Endodermal cell (in vitro differentiated cells): Measurements from ENCODE around the gene CRIP1. TPM values are rescaled to one million over a fixed set of nuclear protein-coding genes. Genes with fewer than 3 reads are reported as not detected.

Experiments used
- DNase-seq: peaks from one replicate; pipeline ENCODE4 v3.0.0-alpha.2; 2017
- H3K27ac ChIP-seq: 2 replicates; pipeline ENCODE4 v1.5.1; 2013; ENCODE audit warnings: mild to moderate bottlenecking, low read depth, low read length, moderate library complexity
- H3K27me3 ChIP-seq: 2 replicates; pipeline ENCODE4 v1.6.1; 2013; ENCODE audit warnings: mild to moderate bottlenecking, low read length, moderate library complexity; ENCODE audit not compliant: insufficient read depth, control insufficient read depth, poor library complexity, severe bottlenecking
- H3K36me3 ChIP-seq: 2 replicates; pipeline ENCODE4 v1.7.0; 2013; ENCODE audit warnings: mild to moderate bottlenecking, low read length, moderate library complexity; ENCODE audit not compliant: control insufficient read depth, insufficient read depth
- H3K4me1 ChIP-seq: one replicate; pipeline ENCODE4 v1.7.0; 2013; ENCODE audit warnings: low read length; ENCODE audit not compliant: control insufficient read depth, insufficient read depth
- H3K4me3 ChIP-seq: 2 replicates; pipeline ENCODE4 v1.5.1; 2013; ENCODE audit warnings: mild to moderate bottlenecking, low read length, moderate library complexity
- H3K9ac ChIP-seq: 2 replicates; pipeline ENCODE4 v1.6.1; 2013; ENCODE audit warnings: mild to moderate bottlenecking, low read length, moderate library complexity; ENCODE audit not compliant: poor library complexity, severe bottlenecking; ENCODE audit errors: extremely low read depth
- H3K9me3 ChIP-seq: 2 replicates; pipeline ENCODE4 v1.6.1; 2013; ENCODE audit warnings: mild to moderate bottlenecking, low read length, moderate library complexity; ENCODE audit not compliant: control insufficient read depth
- H3K27ac Mint-ChIP-seq: 2 replicates; pipeline ENCODE4 v1.8.0; 2020; ENCODE audit warnings: mixed read lengths
- H3K27me3 Mint-ChIP-seq: 2 replicates; pipeline ENCODE4 v1.8.0; 2021; ENCODE audit warnings: mild to moderate bottlenecking, mixed read lengths; ENCODE audit not compliant: insufficient read depth
- H3K36me3 Mint-ChIP-seq: 2 replicates; pipeline ENCODE4 v1.8.0; 2020; ENCODE audit warnings: low read depth, mixed read lengths
- H3K4me1 Mint-ChIP-seq: 2 replicates; pipeline ENCODE4 v1.8.0; 2020; ENCODE audit warnings: mixed read lengths
- H3K4me3 Mint-ChIP-seq: 2 replicates; pipeline ENCODE4 v1.8.0; 2020; ENCODE audit warnings: mild to moderate bottlenecking, moderate library complexity, mixed read lengths
- H3K9me3 Mint-ChIP-seq: 2 replicates; pipeline ENCODE4 v1.8.0; 2020; ENCODE audit warnings: mild to moderate bottlenecking, mixed read lengths
- CTCF ChIP-seq: fragments of 200-600 bp; sonication (generic); conservative IDR thresholded peaks from 2 replicates; pipeline ENCODE4 v1.5.0; 2021; ENCODE audit warnings: antibody characterized with exemption, mild to moderate bottlenecking
- WGBS, 2 experiments: methylation state at CpG; one replicate each; pipeline versions ENCODE4 v1.1.5 to v1.1.7; 2013; ENCODE audit warnings: missing lambda C conversion rate in 2 of 2, mixed read lengths in 1 of 2; ENCODE audit not compliant: insufficient coverage in 1 of 2, insufficient read length in 1 of 2; 5-methylcytosine and 5-hydroxymethylcytosine counted together
- total RNA-seq, 2 donors: library from RNA; stranded (reverse); fragmentation: NEBNext Ultra II Directional in 1 of 2; extraction: Animal tissue kit (Norgen Biotek cat#: 25700) in 1 of 2; gene quantifications; 2 replicates in 1 of 2; 3 replicates in 1 of 2; pipeline ENCODE4 v1.2.1, GENCODE V29; 2021

Gene CRIP1
- total RNA-seq, 2 donors from 2014 or later = 7.0 to 47.1 TPM

GRCh38 chr14:105458010-105458409, 28.7 kb upstream of the CRIP1 start:
- peaks cover 30% of the 10 kb centered on the region for H3K36me3 ChIP-seq
- H3K27ac ChIP-seq = no peak overlapping the region
- no peak for DNase-seq
- no peak overlapping the region for H3K9ac ChIP-seq
- 86 to 100% methylated on average over 5 to 18 of the region's 18 CpGs for WGBS, 2 experiments
- H3K4me1 ChIP-seq = no peaks in the 10 kb centered on the region
- H3K27ac Mint-ChIP-seq = no peak overlapping the region
- H3K9me3 Mint-ChIP-seq = no peaks in the 10 kb centered on the region
- H3K36me3 Mint-ChIP-seq = peaks cover 38% of the 10 kb centered on the region
- no peak for TF ChIP-seq CTCF
- H3K27me3 Mint-ChIP-seq = no peaks in the 10 kb centered on the region
- no peaks in the 10 kb centered on the region for H3K9me3 ChIP-seq
- H3K4me3 Mint-ChIP-seq = no peak overlapping the region
- H3K27me3 ChIP-seq = no peaks in the 10 kb centered on the region
- no peak overlapping the region for H3K4me3 ChIP-seq
- no peaks in the 10 kb centered on the region for H3K4me1 Mint-ChIP-seq

GRCh38 chr14:105458571-105458970, 28.1 kb upstream of the CRIP1 start:
- H3K27ac ChIP-seq = no peak overlapping the region
- H3K27me3 Mint-ChIP-seq = no peaks in the 10 kb centered on the region
- no peak for TF ChIP-seq CTCF
- H3K36me3 ChIP-seq = peaks cover 27% of the 10 kb centered on the region
- H3K27me3 ChIP-seq = no peaks in the 10 kb centered on the region
- H3K36me3 Mint-ChIP-seq = peaks cover 37% of the 10 kb centered on the region
- 89 to 93% methylated on average over 3 to 14 of the region's 14 CpGs for WGBS, 2 experiments
- DNase-seq = no peak
- H3K4me1 ChIP-seq = no peaks in the 10 kb centered on the region
- no peak overlapping the region for H3K9ac ChIP-seq
- H3K4me3 Mint-ChIP-seq = no peak overlapping the region
- H3K27ac Mint-ChIP-seq = no peak overlapping the region
- H3K9me3 Mint-ChIP-seq = no peaks in the 10 kb centered on the region
- no peaks in the 10 kb centered on the region for H3K4me1 Mint-ChIP-seq
- no peak overlapping the region for H3K4me3 ChIP-seq
- no peaks in the 10 kb centered on the region for H3K9me3 ChIP-seq

- no peak overlapping the region for H3K27ac Mint-ChIP-seq
Measured at GRCh38 chr14:105460116-105460515, 26.6 kb upstream of the CRIP1 start.

More at GRCh38 chr14:105460116-105460515, 26.6 kb upstream of the CRIP1 start:
- Histone ChIP-seq H3K27ac (no peak overlapping the region), H3K9me3 (no peaks in the 10 kb centered on the region), H3K4me1 (no peaks in the 10 kb centered on the region), H3K27me3 (no peaks in the 10 kb centered on the region), H3K4me3 (no peak overlapping the region), H3K9ac (no peak overlapping the region), H3K36me3 (peaks cover 28% of the 10 kb centered on the region)
- H3K27me3 Mint-ChIP-seq = no peaks in the 10 kb centered on the region
- WGBS, 2 experiments = 96% methylated on average over 16 to 17 of the region's 17 CpGs
- TF ChIP-seq CTCF = no peak
- H3K4me3 Mint-ChIP-seq = no peak overlapping the region
- H3K4me1 Mint-ChIP-seq = no peaks in the 10 kb centered on the region
- no peak for DNase-seq
- peaks cover 32% of the 10 kb centered on the region for H3K36me3 Mint-ChIP-seq
- H3K9me3 Mint-ChIP-seq = no peaks in the 10 kb centered on the region
